Measurements from ENCODE around the gene SUCO. TPM values are rescaled to one million over a fixed set of nuclear protein-coding genes. Genes with fewer than 3 reads are reported as not detected.

Gene SUCO
- total RNA-seq, 1 donor, result 41.6 TPM

- Histone ChIP-seq H3K9me3 (ENCODE audit: low read depth, low read length) (no peaks in the 10 kb centered on the region), H3K4me1 (ENCODE audit: insufficient read depth, low read length) (no peaks in the 10 kb centered on the region), H3K4me3 (ENCODE audit: insufficient read depth, low read length) (no peak overlapping the region), H3K36me3 (ENCODE audit: insufficient read depth, low read length) (no peaks in the 10 kb centered on the region), H2AFZ (ENCODE audit: low read length) (no peak overlapping the region), H3K79me2 (ENCODE audit: insufficient read depth, low read length) (no peaks in the 10 kb centered on the region), H4K20me1 (ENCODE audit: insufficient read depth, low read length) (no peaks in the 10 kb centered on the region), H3K27ac (ENCODE audit: low read depth, low read length) (no peak overlapping the region), H3K4me2 (ENCODE audit: insufficient read depth, low read length) (no peak overlapping the region), H3K27me3 (ENCODE audit: insufficient read depth, low read length) (peaks cover 5% of the 10 kb centered on the region)
- no peak for DNase-seq (ENCODE audit: insufficient read length, low spot score, missing footprints)
- TF ChIP-seq CTCF (IDR thresholded peaks at IDR 0.05; ENCODE audit: extremely low read depth, low read depth, low read length), result no peak
Measured at GRCh38 chr1:172517081-172517480, 15.9 kb upstream of the SUCO start.

DNA sequence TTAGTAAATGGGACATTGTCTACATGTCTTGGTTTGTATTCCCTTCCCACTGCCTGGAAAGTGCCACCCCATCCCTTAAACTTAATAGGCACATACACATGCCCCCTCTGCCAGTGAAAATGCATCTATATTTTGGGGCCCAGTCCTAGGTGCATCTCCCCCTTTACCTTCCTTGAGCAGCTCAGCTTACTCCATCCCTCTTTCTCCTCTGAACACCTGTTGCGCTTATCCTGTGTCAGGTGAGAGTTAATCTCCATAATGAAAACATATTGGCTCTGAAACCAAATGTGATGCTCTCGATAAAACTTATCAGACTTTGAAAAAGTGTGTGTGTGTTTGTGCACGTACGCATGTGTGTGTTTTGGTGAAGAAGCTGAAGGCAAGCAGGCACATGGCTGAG lies 15.4 kb upstream of the SUCO start:
- no peaks in the 10 kb centered on the region for H3K9me3 ChIP-seq (ENCODE audit: low read depth, low read length)
- TF ChIP-seq CTCF (IDR thresholded peaks at IDR 0.05; ENCODE audit: extremely low read depth, low read depth, low read length), result no peak
- H3K27ac ChIP-seq (ENCODE audit: low read depth, low read length), result no peak overlapping the region
- H3K36me3 ChIP-seq (ENCODE audit: insufficient read depth, low read length), result no peaks in the 10 kb centered on the region
- no peak overlapping the region for H2AFZ ChIP-seq (ENCODE audit: low read length)
- no peaks in the 10 kb centered on the region for H4K20me1 ChIP-seq (ENCODE audit: insufficient read depth, low read length)
- H3K4me3 ChIP-seq (ENCODE audit: insufficient read depth, low read length), result no peak overlapping the region
- no peak overlapping the region for H3K4me2 ChIP-seq (ENCODE audit: insufficient read depth, low read length)
- no peak for DNase-seq (ENCODE audit: insufficient read length, low spot score, missing footprints)
- no peaks in the 10 kb centered on the region for H3K79me2 ChIP-seq (ENCODE audit: insufficient read depth, low read length)
- H3K27me3 ChIP-seq (ENCODE audit: insufficient read depth, low read length), result peaks cover 5% of the 10 kb centered on the region
- no peaks in the 10 kb centered on the region for H3K4me1 ChIP-seq (ENCODE audit: insufficient read depth, low read length)

GRCh38 chr1:172529304-172529703 lies 3.6 kb upstream of the SUCO start:
- no peak overlapping the region for H3K27ac ChIP-seq (ENCODE audit: low read depth, low read length)
- peaks cover 7% of the 10 kb centered on the region for H3K4me1 ChIP-seq (ENCODE audit: insufficient read depth, low read length)
- H3K9me3 ChIP-seq (ENCODE audit: low read depth, low read length), result no peaks in the 10 kb centered on the region
- DNase-seq (ENCODE audit: insufficient read length, low spot score, missing footprints), result no peak
- no peak overlapping the region for H3K4me2 ChIP-seq (ENCODE audit: insufficient read depth, low read length)
- H2AFZ ChIP-seq (ENCODE audit: low read length), result no peak overlapping the region
- peaks cover 5% of the 10 kb centered on the region for H3K27me3 ChIP-seq (ENCODE audit: insufficient read depth, low read length)
- H3K4me3 ChIP-seq (ENCODE audit: insufficient read depth, low read length), result no peak overlapping the region
- peaks cover 12% of the 10 kb centered on the region for H3K79me2 ChIP-seq (ENCODE audit: insufficient read depth, low read length)
- H3K36me3 ChIP-seq (ENCODE audit: insufficient read depth, low read length), result no peaks in the 10 kb centered on the region
- H4K20me1 ChIP-seq (ENCODE audit: insufficient read depth, low read length), result peaks cover 6% of the 10 kb centered on the region
- TF ChIP-seq CTCF (IDR thresholded peaks at IDR 0.05; ENCODE audit: extremely low read depth, low read depth, low read length), result no peak

DNA sequence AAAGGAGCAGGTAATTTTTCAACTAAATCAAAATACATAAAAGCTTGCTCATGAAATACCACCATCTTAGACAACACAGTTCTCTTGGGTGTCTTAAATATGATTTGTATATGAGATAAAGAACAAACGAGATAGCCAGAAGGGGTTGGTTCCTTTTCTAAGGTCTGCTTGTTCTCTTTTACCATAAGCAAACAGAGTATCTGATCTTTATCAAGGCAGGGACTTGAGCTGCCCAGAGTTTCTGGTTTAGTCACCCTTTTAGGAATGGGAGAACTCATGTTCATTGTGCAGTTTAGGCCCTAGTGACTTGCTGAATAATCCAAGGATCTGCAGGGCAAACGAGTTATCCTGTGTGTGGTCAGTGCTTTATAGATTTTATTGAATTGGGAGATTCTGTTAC lies 3.0 kb upstream of the SUCO start:
- Histone ChIP-seq H4K20me1 (ENCODE audit: insufficient read depth, low read length) (peaks cover 11% of the 10 kb centered on the region), H3K4me2 (ENCODE audit: insufficient read depth, low read length) (no peak overlapping the region), H2AFZ (ENCODE audit: low read length) (no peak overlapping the region), H3K4me3 (ENCODE audit: insufficient read depth, low read length) (no peak overlapping the region), H3K27ac (ENCODE audit: low read depth, low read length) (no peak overlapping the region), H3K4me1 (ENCODE audit: insufficient read depth, low read length) (peaks cover 12% of the 10 kb centered on the region), H3K79me2 (ENCODE audit: insufficient read depth, low read length) (peaks cover 19% of the 10 kb centered on the region), H3K27me3 (ENCODE audit: insufficient read depth, low read length) (peaks cover 5% of the 10 kb centered on the region), H3K36me3 (ENCODE audit: insufficient read depth, low read length) (no peaks in the 10 kb centered on the region), H3K9me3 (ENCODE audit: low read depth, low read length) (no peaks in the 10 kb centered on the region)
- TF ChIP-seq CTCF (IDR thresholded peaks at IDR 0.05; ENCODE audit: extremely low read depth, low read depth, low read length), result no peak
- no peak for DNase-seq (ENCODE audit: insufficient read length, low spot score, missing footprints)
